Endothelial cell of umbilical vein (primary cell): ENCODE results near the gene JADE3. TPM values are rescaled to one million over a fixed set of nuclear protein-coding genes. Genes with fewer than 3 reads are reported as not detected.

Experiments
- BruUV-seq: library from RNA; stranded (reverse); fragments of 400-500 nt; replicated peaks from 2 replicates; lab custom pipeline; 2021; lab: Mats Ljungman, UMichigan
- CTCF ChIA-PET: fragments of 300-600, 350-600 bp; sonication (Branson Sonifier 250); formaldehyde crosslinking; loops from one replicate; lab custom pipeline; 2021; ENCODE audit warnings: antibody characterized with exemption, inconsistent platforms; lab: Charles Lee
- POLR2A ChIA-PET: fragments of 300-600, 350-600 bp; sonication (Branson Sonifier 250); formaldehyde crosslinking; loops from one replicate; lab custom pipeline; 2021; ENCODE audit warnings: antibody characterized with exemption, inconsistent platforms; lab: Charles Lee
- DNase-seq: peaks from one replicate; pipeline ENCODE4 v3.0.0-alpha.2; 2011; ENCODE audit warnings: low read depth, low spot score
- FAIRE-seq: peaks from 2 replicates; lab custom pipeline; 2011; peaks lifted over from hg19 to GRCh38; lab: Jason Lieb, UNC
- H2AFZ ChIP-seq: 2 replicates; pipeline ENCODE4 v1.6.0; 2012; ENCODE audit warnings: low read depth, low read length, control low read depth, inconsistent platforms
- H3K27ac ChIP-seq: 2 replicates; pipeline ENCODE4 v1.5.1; 2011; ENCODE audit warnings: low read depth, mild to moderate bottlenecking, control low read depth, low read length, moderate library complexity; ENCODE audit not compliant: insufficient read depth
- H3K27me3 ChIP-seq, 2 experiments: 2 replicates each; pipeline versions ENCODE4 v1.6.0 to v1.6.1; 2011; ENCODE audit warnings: low read length in 2 of 2, mixed read lengths in 1 of 2; ENCODE audit not compliant: control insufficient read depth in 2 of 2, insufficient read depth in 2 of 2
- H3K36me3 ChIP-seq, 2 experiments: 2 replicates in 1 of 2; 3 replicates in 1 of 2; pipeline ENCODE4 v1.5.1; 2011; ENCODE audit warnings: low read length in 2 of 2, mild to moderate bottlenecking in 1 of 2, moderate library complexity in 1 of 2; ENCODE audit not compliant: control insufficient read depth in 2 of 2, insufficient read depth in 2 of 2; ENCODE audit errors: extremely low read depth in 1 of 2
- H3K4me1 ChIP-seq: 3 replicates; pipeline ENCODE4 v1.5.1; 2011; ENCODE audit warnings: mild to moderate bottlenecking, low read length; ENCODE audit not compliant: control insufficient read depth, insufficient read depth; ENCODE audit errors: extremely low read depth
- H3K4me2 ChIP-seq: 2 replicates; pipeline ENCODE4 v1.6.1; 2011; ENCODE audit warnings: low read length, control low read depth, mixed read lengths; ENCODE audit not compliant: insufficient read depth
- H3K4me3 ChIP-seq, 3 experiments: fragments of 200-600 bp in 1 of 3; sonication (generic), shearing (Covaris generic) in 1 of 3; replicated peaks in 1 of 3; 2 replicates each; pipeline ENCODE4 v1.5.1; 2011 to 2016; ENCODE audit warnings: control low read depth in 3 of 3, low read length in 3 of 3, mild to moderate bottlenecking in 2 of 3, inconsistent platforms in 1 of 3, low read depth in 1 of 3, moderate library complexity in 1 of 3; ENCODE audit not compliant: insufficient read depth in 1 of 3
- H3K79me2 ChIP-seq: 2 replicates; pipeline ENCODE4 v1.6.0; 2012; ENCODE audit warnings: low read length, inconsistent platforms; ENCODE audit not compliant: control insufficient read depth, insufficient read depth
- H3K9ac ChIP-seq: replicated peaks from 2 replicates; pipeline ENCODE3; 2011; ENCODE audit warnings: low read length, control low read depth; ENCODE audit not compliant: insufficient read depth; ENCODE audit errors: extremely low read depth
- H3K9me1 ChIP-seq: replicated peaks from 3 replicates; pipeline ENCODE4 v1.6.0; 2011; ENCODE audit warnings: mild to moderate bottlenecking, low read length; ENCODE audit not compliant: control insufficient read depth, insufficient read depth; ENCODE audit errors: extremely low read depth
- H3K9me3 ChIP-seq: replicated peaks from 2 replicates; pipeline ENCODE4 v1.5.1; 2012; ENCODE audit warnings: low read length, inconsistent platforms; ENCODE audit not compliant: control insufficient read depth, insufficient read depth
- H4K20me1 ChIP-seq: replicated peaks from 2 replicates; pipeline ENCODE3; 2011; ENCODE audit warnings: mild to moderate bottlenecking, low read length; ENCODE audit not compliant: control insufficient read depth, insufficient read depth; ENCODE audit errors: extremely low read depth
- EZH2 ChIP-seq: IDR thresholded peaks from 2 replicates; pipeline ENCODE4 v1.6.1; 2012; ENCODE audit warnings: borderline replicate concordance, low read depth, mild to moderate bottlenecking, moderate library complexity, low read length, inconsistent platforms; ENCODE audit not compliant: severe bottlenecking
- FOS ChIP-seq: IDR thresholded peaks from 2 replicates; pipeline ENCODE4 v1.6.1; 2011; ENCODE audit warnings: mild to moderate bottlenecking, low read length, moderate library complexity, borderline replicate concordance; ENCODE audit not compliant: insufficient read depth
- GATA2 ChIP-seq: IDR thresholded peaks from 2 replicates; pipeline ENCODE4 v1.7.0; 2011; ENCODE audit warnings: low read depth, mild to moderate bottlenecking, moderate library complexity, mixed read lengths, low read length; ENCODE audit not compliant: insufficient read length, insufficient read depth
- JUN ChIP-seq: IDR thresholded peaks from 2 replicates; pipeline ENCODE4 v1.6.1; 2011; ENCODE audit warnings: borderline replicate concordance, low read depth; ENCODE audit not compliant: insufficient read length, insufficient read depth
- MYC ChIP-seq: IDR thresholded peaks from one replicate; pipeline ENCODE4 v1.6.1; 2011; ENCODE audit warnings: mild to moderate bottlenecking, low read depth, low read length
- POLR2A ChIP-seq: IDR thresholded peaks from 2 replicates; pipeline ENCODE4 v1.6.1; 2012; ENCODE audit warnings: low read depth, mild to moderate bottlenecking, control low read depth, low read length
- POLR2AphosphoS5 ChIP-seq: IDR thresholded peaks from 2 replicates; pipeline ENCODE4 v1.6.1; 2012; ENCODE audit warnings: low read depth, mild to moderate bottlenecking, control low read depth, low read length, moderate library complexity; ENCODE audit not compliant: insufficient read depth
- dilution Hi-C: fragments of 300-500 bp; cut with MboI; formaldehyde crosslinking; loops from one replicate; pipeline ENCODE4 v1.15.0; 2019; ENCODE audit warnings: low sequenced_read_pairs; ENCODE audit not compliant: extremely low pct_ligation_motif_present
- intact Hi-C: fragments of 100-400 bp; cut with micrococcal nuclease; formaldehyde crosslinking; loops from one replicate; pipeline ENCODE4 v1.10.0; 2022
- polyA plus RNA-seq, 4 experiments: library from polyadenylated mRNA; depleted of rRNA in 3 of 4; stranded (reverse) in 3 of 4; unstranded in 1 of 4; fragments of >200 nt; gene quantifications; 2 replicates each; pipeline versions ENCODE4 v1.2.1 to v1.2.3, GENCODE V29; 2011 to 2012; ENCODE audit warnings: missing spikeins in 1 of 4
- total RNA-seq: library from RNA; stranded (reverse); gene quantifications from 2 replicates; pipeline ENCODE4 v1.2.3, GENCODE V29; 2021
- TF ChIP-seq, protein P1 (sequence below), 2 donors: IDR thresholded peaks; 1 replicate in 1 of 2; 2 replicates in 1 of 2; pipeline ENCODE4 v1.5.1; 2011; ENCODE audit warnings: low read length in 2 of 2, mild to moderate bottlenecking in 2 of 2, moderate library complexity in 2 of 2, control low read depth in 1 of 2, inconsistent platforms in 1 of 2, low read depth in 1 of 2; ENCODE audit not compliant: insufficient read depth in 1 of 2; ENCODE audit errors: extremely low read depth in 1 of 2
- TF ChIP-seq, protein P2 (sequence below): IDR thresholded peaks from 2 replicates; pipeline ENCODE4 v1.6.1; 2011; ENCODE audit not compliant: insufficient read depth, insufficient read length

The JADE3 gene
- total and polyA plus RNA-seq, 2 donors (not counting 3 experiments of a cell fraction or from before 2014, with no cell fraction given), result 4.9 to 18.4 TPM

DNA sequence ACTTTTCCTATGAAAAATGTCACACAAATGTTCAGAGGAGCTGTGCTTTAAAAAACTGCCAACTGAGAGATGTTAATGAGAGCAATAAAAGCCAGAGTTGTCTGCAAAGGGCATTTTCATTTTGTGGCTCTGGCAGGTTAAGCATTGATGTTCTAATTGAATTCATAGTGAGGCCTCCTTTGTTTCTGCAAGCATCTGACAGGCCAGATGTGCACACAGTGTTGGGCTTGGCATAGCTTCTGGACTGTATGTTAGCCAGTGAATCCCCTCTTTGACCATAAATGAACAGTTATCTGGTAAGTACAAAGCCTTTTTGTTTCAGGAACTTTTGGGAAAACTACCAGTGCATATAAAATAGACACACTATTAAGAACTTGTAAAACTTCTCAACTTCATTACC lies 81.9 kb downstream of the JADE3 start:
- peak; percentile 4 for DNase-seq
- dilution Hi-C loops, result no loop called here
- TF ChIP-seq, protein P1, sequence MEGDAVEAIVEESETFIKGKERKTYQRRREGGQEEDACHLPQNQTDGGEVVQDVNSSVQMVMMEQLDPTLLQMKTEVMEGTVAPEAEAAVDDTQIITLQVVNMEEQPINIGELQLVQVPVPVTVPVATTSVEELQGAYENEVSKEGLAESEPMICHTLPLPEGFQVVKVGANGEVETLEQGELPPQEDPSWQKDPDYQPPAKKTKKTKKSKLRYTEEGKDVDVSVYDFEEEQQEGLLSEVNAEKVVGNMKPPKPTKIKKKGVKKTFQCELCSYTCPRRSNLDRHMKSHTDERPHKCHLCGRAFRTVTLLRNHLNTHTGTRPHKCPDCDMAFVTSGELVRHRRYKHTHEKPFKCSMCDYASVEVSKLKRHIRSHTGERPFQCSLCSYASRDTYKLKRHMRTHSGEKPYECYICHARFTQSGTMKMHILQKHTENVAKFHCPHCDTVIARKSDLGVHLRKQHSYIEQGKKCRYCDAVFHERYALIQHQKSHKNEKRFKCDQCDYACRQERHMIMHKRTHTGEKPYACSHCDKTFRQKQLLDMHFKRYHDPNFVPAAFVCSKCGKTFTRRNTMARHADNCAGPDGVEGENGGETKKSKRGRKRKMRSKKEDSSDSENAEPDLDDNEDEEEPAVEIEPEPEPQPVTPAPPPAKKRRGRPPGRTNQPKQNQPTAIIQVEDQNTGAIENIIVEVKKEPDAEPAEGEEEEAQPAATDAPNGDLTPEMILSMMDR (IDR thresholded peaks at IDR 0.05; ENCODE audit: extremely low read depth in 1 of 2, insufficient read depth in 1 of 2, low read depth in 1 of 2, low read length in 2 of 2), result no peak
- TF ChIP-seq POLR2AphosphoS5 (no peak), EZH2 (no peak), FOS (no peak), MYC (no peak), GATA2 (no peak), POLR2A (no peak), JUN (no peak)
- TF ChIP-seq, protein P2, sequence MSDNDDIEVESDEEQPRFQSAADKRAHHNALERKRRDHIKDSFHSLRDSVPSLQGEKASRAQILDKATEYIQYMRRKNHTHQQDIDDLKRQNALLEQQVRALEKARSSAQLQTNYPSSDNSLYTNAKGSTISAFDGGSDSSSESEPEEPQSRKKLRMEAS, result no peak

More for the DNA sequence above, 81.9 kb downstream of the JADE3 start:
- H3K4me1 ChIP-seq, result peaks cover 6% of the 10 kb centered on the region
- no peak overlapping the region for H2AFZ ChIP-seq
- intact Hi-C loops, result no loop called here
- H4K20me1 ChIP-seq, result no peaks in the 10 kb centered on the region
- H3K79me2 ChIP-seq, result no peaks in the 10 kb centered on the region
- H3K27me3 ChIP-seq, result no peaks in the 10 kb centered on the region
- no peaks in the 10 kb centered on the region for H3K9me1 ChIP-seq
- ChIA-PET POLR2A (no interaction called here), CTCF (interaction anchor here (1.2 to 1.8 kb wide), 4 partner anchors 8 to 99 kb away, joined by 3 to 7 read pairs (median 4); partner anchors contain the start of gene JADE3)
- no TSS peak for BruUV-seq
- H3K4me2 ChIP-seq, result no peak overlapping the region
- no peak overlapping the region for H3K4me3 ChIP-seq
- H3K27ac ChIP-seq, result no peak overlapping the region
- no peaks in the 10 kb centered on the region for H3K9me3 ChIP-seq
- peak; percentile 55 for FAIRE-seq
- no peak overlapping the region for H3K9ac ChIP-seq
- H3K36me3 ChIP-seq, result peaks cover 0 to 2% of the 10 kb centered on the region in 2 experiments
